Panc1 (cell line): ENCODE measurements around the gene ZNF300. TPM values are rescaled to one million over a fixed set of nuclear protein-coding genes. Genes with fewer than 3 reads are reported as not detected.

Source experiments
- ATAC-seq: fragments of 200-7000 bp; cut with Tn5 transposase; 2 replicates; pipeline ENCODE4 v1.9.1; 2020; ENCODE audit warnings: mild to moderate bottlenecking, moderate library complexity
- BruUV-seq: library from RNA; stranded (reverse); fragments of 400-500 nt; replicated peaks from 2 replicates; lab custom pipeline; 2021; lab: Mats Ljungman, UMichigan
- CTCF ChIA-PET: fragments of 300-600 bp; sonication (Branson Sonifier 250); formaldehyde crosslinking; loops from one replicate; lab custom pipeline; 2022; ENCODE audit warnings: antibody characterized with exemption; lab: Charles Lee
- POLR2A ChIA-PET: fragments of 300-600 bp; sonication (Branson Sonifier 250); formaldehyde crosslinking; loops from one replicate; lab custom pipeline; 2022; ENCODE audit warnings: antibody characterized with exemption; lab: Charles Lee
- DNase-seq: peaks from one replicate; pipeline ENCODE4 v3.0.0-alpha.2; 2010; ENCODE audit warnings: low read depth, low spot score
- H3K27ac ChIP-seq: 2 replicates; pipeline ENCODE4 v1.5.1; 2011; ENCODE audit warnings: mild to moderate bottlenecking, low read length, inconsistent platforms
- H3K27me3 ChIP-seq: fragments of 200-500 bp; sonication (Bioruptor generic); 2 replicates; pipeline ENCODE4 v1.6.0; 2014; ENCODE audit warnings: low read length, inconsistent platforms; ENCODE audit not compliant: control insufficient read depth, insufficient read depth
- H3K36me3 ChIP-seq: fragments of 200-500 bp; sonication (Bioruptor generic); 2 replicates; pipeline ENCODE4 v1.5.1; 2014; ENCODE audit warnings: inconsistent platforms, mild to moderate bottlenecking, low read length, moderate library complexity; ENCODE audit not compliant: control insufficient read depth, insufficient read depth
- H3K4me1 ChIP-seq: 2 replicates; pipeline ENCODE4 v1.5.1; 2011; ENCODE audit warnings: inconsistent platforms, mild to moderate bottlenecking, low read length, moderate library complexity; ENCODE audit not compliant: control insufficient read depth, insufficient read depth
- H3K4me3 ChIP-seq, 2 experiments: 2 replicates each; pipeline ENCODE4 v1.5.1; 2011 to 2012; ENCODE audit warnings: low read depth in 2 of 2, low read length in 2 of 2, mild to moderate bottlenecking in 2 of 2, inconsistent platforms in 1 of 2, moderate library complexity in 1 of 2
- H3K9me3 ChIP-seq: fragments of 200-500 bp; sonication (Bioruptor generic); 2 replicates; pipeline ENCODE4 v1.5.1; 2014; ENCODE audit warnings: low read depth, mild to moderate bottlenecking, inconsistent platforms, low read length, moderate library complexity; ENCODE audit not compliant: control insufficient read depth, insufficient read depth
- POLR2AphosphoS5 ChIP-seq: IDR thresholded peaks from 2 replicates; pipeline ENCODE4 v1.6.1; 2012; ENCODE audit warnings: mild to moderate bottlenecking, low read depth, low read length, moderate library complexity
- SIN3A ChIP-seq: IDR thresholded peaks from 2 replicates; pipeline ENCODE4 v1.6.1; 2012; ENCODE audit warnings: low read depth, mild to moderate bottlenecking, low read length, moderate library complexity, borderline replicate concordance; ENCODE audit not compliant: insufficient read depth
- TCF7L2 ChIP-seq: IDR thresholded peaks from 2 replicates; pipeline ENCODE4 v1.6.1; 2011; ENCODE audit warnings: mild to moderate bottlenecking, low read depth, low read length, inconsistent platforms
- in situ Hi-C: cut with HindIII; loops from 2 replicates; pipeline ENCODE4 v1.10.0; 2016; ENCODE audit warnings: low sequenced_read_pairs, low pct_unique_long_range_greater_than_20kb
- intact Hi-C: fragments of 100-400 bp; cut with micrococcal nuclease; formaldehyde crosslinking; loops from one replicate; pipeline ENCODE4 v1.10.0; 2022; ENCODE audit not compliant: unreplicated experiment
- total RNA-seq: library from RNA; stranded (reverse); gene quantifications from one replicate; pipeline ENCODE4 v1.2.1, GENCODE V29; 2021; ENCODE audit not compliant: unreplicated experiment
- TF ChIP-seq, protein P1 (sequence below): fragments of 450-650 bp; IDR thresholded peaks from 2 replicates; pipeline ENCODE4 v1.5.1; 2017; ENCODE audit warnings: mild to moderate bottlenecking
- TF ChIP-seq, protein P2 (sequence below), 2 experiments: IDR thresholded peaks; 2 replicates each; pipeline ENCODE4 v1.6.1; 2011 to 2012; ENCODE audit warnings: low read depth in 2 of 2, control low read depth in 1 of 2, low read length in 1 of 2, mild to moderate bottlenecking in 1 of 2, moderate library complexity in 1 of 2; ENCODE audit not compliant: insufficient read depth in 1 of 2

ZNF300 gene
- total RNA-seq, 1 experiment from 2014 or later: 0.05 TPM

DNA sequence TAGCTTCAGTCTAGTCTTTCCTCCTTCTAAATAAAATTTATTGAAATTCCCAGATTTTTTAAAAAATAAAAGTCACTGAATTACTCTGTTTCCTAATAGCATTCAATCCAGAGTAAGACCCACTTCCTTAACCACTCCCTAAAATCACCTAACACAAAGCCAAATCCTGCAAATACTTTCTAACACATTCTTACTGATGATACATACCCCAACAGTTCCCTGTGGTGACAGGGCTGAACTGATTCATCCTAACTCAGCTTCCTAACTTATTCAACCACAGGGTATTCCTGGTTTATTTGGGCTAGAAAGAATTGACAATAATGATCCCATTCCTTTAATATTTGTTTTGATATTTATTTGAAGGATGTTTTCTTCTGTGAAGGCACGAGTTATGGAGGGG, 40.7 kb upstream of the ZNF300 start:
- BruUV-seq: no TSS peak
- Histone ChIP-seq H3K27ac (no peak overlapping the region), H3K36me3 (no peaks in the 10 kb centered on the region), H3K4me3 (no peak overlapping the region), H3K27me3 (no peaks in the 10 kb centered on the region), H3K4me1 (no peaks in the 10 kb centered on the region), H3K9me3 (peaks cover 73% of the 10 kb centered on the region)
- ChIA-PET CTCF (no interaction called here), POLR2A (no interaction called here)
- no peak for ATAC-seq
- TF ChIP-seq TCF7L2 (no peak), POLR2AphosphoS5 (no peak), SIN3A (no peak)
- TF ChIP-seq, protein P1, sequence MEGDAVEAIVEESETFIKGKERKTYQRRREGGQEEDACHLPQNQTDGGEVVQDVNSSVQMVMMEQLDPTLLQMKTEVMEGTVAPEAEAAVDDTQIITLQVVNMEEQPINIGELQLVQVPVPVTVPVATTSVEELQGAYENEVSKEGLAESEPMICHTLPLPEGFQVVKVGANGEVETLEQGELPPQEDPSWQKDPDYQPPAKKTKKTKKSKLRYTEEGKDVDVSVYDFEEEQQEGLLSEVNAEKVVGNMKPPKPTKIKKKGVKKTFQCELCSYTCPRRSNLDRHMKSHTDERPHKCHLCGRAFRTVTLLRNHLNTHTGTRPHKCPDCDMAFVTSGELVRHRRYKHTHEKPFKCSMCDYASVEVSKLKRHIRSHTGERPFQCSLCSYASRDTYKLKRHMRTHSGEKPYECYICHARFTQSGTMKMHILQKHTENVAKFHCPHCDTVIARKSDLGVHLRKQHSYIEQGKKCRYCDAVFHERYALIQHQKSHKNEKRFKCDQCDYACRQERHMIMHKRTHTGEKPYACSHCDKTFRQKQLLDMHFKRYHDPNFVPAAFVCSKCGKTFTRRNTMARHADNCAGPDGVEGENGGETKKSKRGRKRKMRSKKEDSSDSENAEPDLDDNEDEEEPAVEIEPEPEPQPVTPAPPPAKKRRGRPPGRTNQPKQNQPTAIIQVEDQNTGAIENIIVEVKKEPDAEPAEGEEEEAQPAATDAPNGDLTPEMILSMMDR: no peak
- TF ChIP-seq, protein P2, sequence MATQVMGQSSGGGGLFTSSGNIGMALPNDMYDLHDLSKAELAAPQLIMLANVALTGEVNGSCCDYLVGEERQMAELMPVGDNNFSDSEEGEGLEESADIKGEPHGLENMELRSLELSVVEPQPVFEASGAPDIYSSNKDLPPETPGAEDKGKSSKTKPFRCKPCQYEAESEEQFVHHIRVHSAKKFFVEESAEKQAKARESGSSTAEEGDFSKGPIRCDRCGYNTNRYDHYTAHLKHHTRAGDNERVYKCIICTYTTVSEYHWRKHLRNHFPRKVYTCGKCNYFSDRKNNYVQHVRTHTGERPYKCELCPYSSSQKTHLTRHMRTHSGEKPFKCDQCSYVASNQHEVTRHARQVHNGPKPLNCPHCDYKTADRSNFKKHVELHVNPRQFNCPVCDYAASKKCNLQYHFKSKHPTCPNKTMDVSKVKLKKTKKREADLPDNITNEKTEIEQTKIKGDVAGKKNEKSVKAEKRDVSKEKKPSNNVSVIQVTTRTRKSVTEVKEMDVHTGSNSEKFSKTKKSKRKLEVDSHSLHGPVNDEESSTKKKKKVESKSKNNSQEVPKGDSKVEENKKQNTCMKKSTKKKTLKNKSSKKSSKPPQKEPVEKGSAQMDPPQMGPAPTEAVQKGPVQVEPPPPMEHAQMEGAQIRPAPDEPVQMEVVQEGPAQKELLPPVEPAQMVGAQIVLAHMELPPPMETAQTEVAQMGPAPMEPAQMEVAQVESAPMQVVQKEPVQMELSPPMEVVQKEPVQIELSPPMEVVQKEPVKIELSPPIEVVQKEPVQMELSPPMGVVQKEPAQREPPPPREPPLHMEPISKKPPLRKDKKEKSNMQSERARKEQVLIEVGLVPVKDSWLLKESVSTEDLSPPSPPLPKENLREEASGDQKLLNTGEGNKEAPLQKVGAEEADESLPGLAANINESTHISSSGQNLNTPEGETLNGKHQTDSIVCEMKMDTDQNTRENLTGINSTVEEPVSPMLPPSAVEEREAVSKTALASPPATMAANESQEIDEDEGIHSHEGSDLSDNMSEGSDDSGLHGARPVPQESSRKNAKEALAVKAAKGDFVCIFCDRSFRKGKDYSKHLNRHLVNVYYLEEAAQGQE (IDR thresholded peaks at IDR 0.05; ENCODE audit: insufficient read depth in 1 of 2, low read depth in 2 of 2, low read length in 1 of 2): no peak
- no peak for DNase-seq
- in situ Hi-C loops (no loop called here), intact Hi-C loops (no loop called here)

DNA sequence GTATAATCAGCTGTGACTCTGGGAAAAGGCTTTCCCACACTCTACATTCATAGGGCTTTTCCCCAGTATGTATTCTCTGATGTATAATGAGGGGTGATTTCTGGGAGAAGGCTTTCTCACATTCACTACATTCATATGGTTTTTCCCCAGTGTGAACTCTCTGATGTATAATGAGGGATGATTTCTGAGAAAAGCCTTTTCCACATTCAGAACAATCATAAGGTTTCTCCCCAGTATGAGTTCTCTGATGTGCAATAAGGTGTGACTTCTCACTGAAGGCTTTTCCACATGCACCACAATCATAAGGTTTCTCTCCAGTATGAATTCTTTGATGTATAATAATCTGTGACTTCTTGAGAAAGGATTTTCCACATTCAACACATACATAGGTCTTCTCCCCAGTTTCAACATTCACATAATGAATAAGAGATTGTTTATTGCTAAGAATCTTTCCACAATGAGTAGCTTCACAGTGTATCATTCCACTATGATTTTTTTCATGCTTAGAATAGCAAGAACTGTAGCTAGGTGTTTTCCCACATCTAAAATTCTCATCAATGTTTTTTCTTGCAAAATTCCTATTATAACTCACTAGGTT, 26.7 kb upstream of the ZNF300 start:
- DNase-seq: no peak
- no peaks in the 10 kb centered on the region for H3K4me1 ChIP-seq
- no peak for TF ChIP-seq TCF7L2
- TF ChIP-seq, protein P1: no peak
- TF ChIP-seq, protein P2 (IDR thresholded peaks at IDR 0.05; ENCODE audit: insufficient read depth in 1 of 2, low read depth in 2 of 2, low read length in 1 of 2): no peak
- TF ChIP-seq SIN3A: no peak
- no peak for TF ChIP-seq POLR2AphosphoS5
- no TSS peak for BruUV-seq
- POLR2A ChIA-PET: no interaction called here
- H3K9me3 ChIP-seq: peaks cover 63% of the 10 kb centered on the region
- H3K4me3 ChIP-seq: no peak overlapping the region
- ATAC-seq: no peak
- in situ Hi-C loops (no loop called here), intact Hi-C loops (no loop called here)
- H3K27me3 ChIP-seq: no peaks in the 10 kb centered on the region
- H3K36me3 ChIP-seq: no peaks in the 10 kb centered on the region
- no peak overlapping the region for H3K27ac ChIP-seq
- CTCF ChIA-PET: no interaction called here
